Measurements from ENCODE around the gene GK.

- no peak for TF ChIP-seq TAF1 (IDR thresholded peaks at IDR 0.05; ENCODE audit: low read depth, low read length)
- TF ChIP-seq POLR2A (IDR thresholded peaks at IDR 0.05; ENCODE audit: control extremely low read depth in 1 of 2, low read depth in 2 of 2, low read length in 2 of 2), result no peak
- TF ChIP-seq CTCF (IDR thresholded peaks at IDR 0.05; ENCODE audit: control extremely low read depth in 1 of 3, insufficient read depth in 1 of 3, low read depth in 1 of 3, low read length in 3 of 3), result no peak
- TF ChIP-seq MAX (IDR thresholded peaks at IDR 0.05), result no peak
- TF ChIP-seq CTBP2 (IDR thresholded peaks at IDR 0.05; ENCODE audit: borderline replicate concordance, insufficient read depth, insufficient read length, low read length), result no peak
- no peak for TF ChIP-seq ASH2L (IDR thresholded peaks at IDR 0.05; ENCODE audit: low read length)
- TF ChIP-seq, protein P1, sequence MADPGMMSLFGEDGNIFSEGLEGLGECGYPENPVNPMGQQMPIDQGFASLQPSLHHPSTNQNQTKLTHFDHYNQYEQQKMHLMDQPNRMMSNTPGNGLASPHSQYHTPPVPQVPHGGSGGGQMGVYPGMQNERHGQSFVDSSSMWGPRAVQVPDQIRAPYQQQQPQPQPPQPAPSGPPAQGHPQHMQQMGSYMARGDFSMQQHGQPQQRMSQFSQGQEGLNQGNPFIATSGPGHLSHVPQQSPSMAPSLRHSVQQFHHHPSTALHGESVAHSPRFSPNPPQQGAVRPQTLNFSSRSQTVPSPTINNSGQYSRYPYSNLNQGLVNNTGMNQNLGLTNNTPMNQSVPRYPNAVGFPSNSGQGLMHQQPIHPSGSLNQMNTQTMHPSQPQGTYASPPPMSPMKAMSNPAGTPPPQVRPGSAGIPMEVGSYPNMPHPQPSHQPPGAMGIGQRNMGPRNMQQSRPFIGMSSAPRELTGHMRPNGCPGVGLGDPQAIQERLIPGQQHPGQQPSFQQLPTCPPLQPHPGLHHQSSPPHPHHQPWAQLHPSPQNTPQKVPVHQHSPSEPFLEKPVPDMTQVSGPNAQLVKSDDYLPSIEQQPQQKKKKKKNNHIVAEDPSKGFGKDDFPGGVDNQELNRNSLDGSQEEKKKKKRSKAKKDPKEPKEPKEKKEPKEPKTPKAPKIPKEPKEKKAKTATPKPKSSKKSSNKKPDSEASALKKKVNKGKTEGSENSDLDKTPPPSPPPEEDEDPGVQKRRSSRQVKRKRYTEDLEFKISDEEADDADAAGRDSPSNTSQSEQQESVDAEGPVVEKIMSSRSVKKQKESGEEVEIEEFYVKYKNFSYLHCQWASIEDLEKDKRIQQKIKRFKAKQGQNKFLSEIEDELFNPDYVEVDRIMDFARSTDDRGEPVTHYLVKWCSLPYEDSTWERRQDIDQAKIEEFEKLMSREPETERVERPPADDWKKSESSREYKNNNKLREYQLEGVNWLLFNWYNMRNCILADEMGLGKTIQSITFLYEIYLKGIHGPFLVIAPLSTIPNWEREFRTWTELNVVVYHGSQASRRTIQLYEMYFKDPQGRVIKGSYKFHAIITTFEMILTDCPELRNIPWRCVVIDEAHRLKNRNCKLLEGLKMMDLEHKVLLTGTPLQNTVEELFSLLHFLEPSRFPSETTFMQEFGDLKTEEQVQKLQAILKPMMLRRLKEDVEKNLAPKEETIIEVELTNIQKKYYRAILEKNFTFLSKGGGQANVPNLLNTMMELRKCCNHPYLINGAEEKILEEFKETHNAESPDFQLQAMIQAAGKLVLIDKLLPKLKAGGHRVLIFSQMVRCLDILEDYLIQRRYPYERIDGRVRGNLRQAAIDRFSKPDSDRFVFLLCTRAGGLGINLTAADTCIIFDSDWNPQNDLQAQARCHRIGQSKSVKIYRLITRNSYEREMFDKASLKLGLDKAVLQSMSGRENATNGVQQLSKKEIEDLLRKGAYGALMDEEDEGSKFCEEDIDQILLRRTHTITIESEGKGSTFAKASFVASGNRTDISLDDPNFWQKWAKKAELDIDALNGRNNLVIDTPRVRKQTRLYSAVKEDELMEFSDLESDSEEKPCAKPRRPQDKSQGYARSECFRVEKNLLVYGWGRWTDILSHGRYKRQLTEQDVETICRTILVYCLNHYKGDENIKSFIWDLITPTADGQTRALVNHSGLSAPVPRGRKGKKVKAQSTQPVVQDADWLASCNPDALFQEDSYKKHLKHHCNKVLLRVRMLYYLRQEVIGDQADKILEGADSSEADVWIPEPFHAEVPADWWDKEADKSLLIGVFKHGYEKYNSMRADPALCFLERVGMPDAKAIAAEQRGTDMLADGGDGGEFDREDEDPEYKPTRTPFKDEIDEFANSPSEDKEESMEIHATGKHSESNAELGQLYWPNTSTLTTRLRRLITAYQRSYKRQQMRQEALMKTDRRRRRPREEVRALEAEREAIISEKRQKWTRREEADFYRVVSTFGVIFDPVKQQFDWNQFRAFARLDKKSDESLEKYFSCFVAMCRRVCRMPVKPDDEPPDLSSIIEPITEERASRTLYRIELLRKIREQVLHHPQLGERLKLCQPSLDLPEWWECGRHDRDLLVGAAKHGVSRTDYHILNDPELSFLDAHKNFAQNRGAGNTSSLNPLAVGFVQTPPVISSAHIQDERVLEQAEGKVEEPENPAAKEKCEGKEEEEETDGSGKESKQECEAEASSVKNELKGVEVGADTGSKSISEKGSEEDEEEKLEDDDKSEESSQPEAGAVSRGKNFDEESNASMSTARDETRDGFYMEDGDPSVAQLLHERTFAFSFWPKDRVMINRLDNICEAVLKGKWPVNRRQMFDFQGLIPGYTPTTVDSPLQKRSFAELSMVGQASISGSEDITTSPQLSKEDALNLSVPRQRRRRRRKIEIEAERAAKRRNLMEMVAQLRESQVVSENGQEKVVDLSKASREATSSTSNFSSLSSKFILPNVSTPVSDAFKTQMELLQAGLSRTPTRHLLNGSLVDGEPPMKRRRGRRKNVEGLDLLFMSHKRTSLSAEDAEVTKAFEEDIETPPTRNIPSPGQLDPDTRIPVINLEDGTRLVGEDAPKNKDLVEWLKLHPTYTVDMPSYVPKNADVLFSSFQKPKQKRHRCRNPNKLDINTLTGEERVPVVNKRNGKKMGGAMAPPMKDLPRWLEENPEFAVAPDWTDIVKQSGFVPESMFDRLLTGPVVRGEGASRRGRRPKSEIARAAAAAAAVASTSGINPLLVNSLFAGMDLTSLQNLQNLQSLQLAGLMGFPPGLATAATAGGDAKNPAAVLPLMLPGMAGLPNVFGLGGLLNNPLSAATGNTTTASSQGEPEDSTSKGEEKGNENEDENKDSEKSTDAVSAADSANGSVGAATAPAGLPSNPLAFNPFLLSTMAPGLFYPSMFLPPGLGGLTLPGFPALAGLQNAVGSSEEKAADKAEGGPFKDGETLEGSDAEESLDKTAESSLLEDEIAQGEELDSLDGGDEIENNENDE (IDR thresholded peaks at IDR 0.05; ENCODE audit: insufficient replicate concordance, low read length), result no peak
- TF ChIP-seq CEBPB (IDR thresholded peaks at IDR 0.05; ENCODE audit: low read depth, low read length), result no peak
- TF ChIP-seq SIX5 (IDR thresholded peaks at IDR 0.05; ENCODE audit: low read depth, low read length), result no peak
- no peak for TF ChIP-seq JUN (IDR thresholded peaks at IDR 0.05; ENCODE audit: low read depth, low read length)
- no peak for TF ChIP-seq YY1 (IDR thresholded peaks at IDR 0.05; ENCODE audit: low read depth, low read length)
- TF ChIP-seq, protein P2, sequence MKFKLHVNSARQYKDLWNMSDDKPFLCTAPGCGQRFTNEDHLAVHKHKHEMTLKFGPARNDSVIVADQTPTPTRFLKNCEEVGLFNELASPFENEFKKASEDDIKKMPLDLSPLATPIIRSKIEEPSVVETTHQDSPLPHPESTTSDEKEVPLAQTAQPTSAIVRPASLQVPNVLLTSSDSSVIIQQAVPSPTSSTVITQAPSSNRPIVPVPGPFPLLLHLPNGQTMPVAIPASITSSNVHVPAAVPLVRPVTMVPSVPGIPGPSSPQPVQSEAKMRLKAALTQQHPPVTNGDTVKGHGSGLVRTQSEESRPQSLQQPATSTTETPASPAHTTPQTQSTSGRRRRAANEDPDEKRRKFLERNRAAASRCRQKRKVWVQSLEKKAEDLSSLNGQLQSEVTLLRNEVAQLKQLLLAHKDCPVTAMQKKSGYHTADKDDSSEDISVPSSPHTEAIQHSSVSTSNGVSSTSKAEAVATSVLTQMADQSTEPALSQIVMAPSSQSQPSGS (IDR thresholded peaks at IDR 0.05; ENCODE audit: low read length), result no peak
Measured at GRCh38 chrX:30674799-30675198, 21.6 kb downstream of the GK start.

Data from H1 (cell line).